T-helper 2 cell treated with Interferon-gamma antibody and Interleukin-4, amounts not matched to agents 5 μg/mL and 100 μg/mL, for 36 hours (primary cell): Measurements from ENCODE around the gene SF3A1.

ENCODE experiments used
- DNase-seq: peaks from one replicate; pipeline ENCODE4 v3.0.0; 2021; ENCODE audit warnings: low spot score
- H3K27ac Mint-ChIP-seq: one replicate; pipeline ENCODE4 v1.8.0; 2021; ENCODE audit warnings: mild to moderate bottlenecking, mixed read lengths
- H3K27me3 Mint-ChIP-seq: one replicate; pipeline ENCODE4 v1.8.0; 2021; ENCODE audit warnings: low read depth, mixed read lengths
- H3K36me3 Mint-ChIP-seq: one replicate; pipeline ENCODE4 v1.8.0; 2021; ENCODE audit warnings: low read depth, mixed read lengths
- H3K4me1 Mint-ChIP-seq: one replicate; pipeline ENCODE4 v1.8.0; 2021; ENCODE audit warnings: low read depth, mixed read lengths
- H3K4me3 Mint-ChIP-seq: one replicate; pipeline ENCODE4 v1.8.0; 2022; ENCODE audit warnings: mild to moderate bottlenecking, moderate library complexity, mixed read lengths
- H3K9me3 Mint-ChIP-seq: one replicate; pipeline ENCODE4 v1.8.0; 2021; ENCODE audit warnings: mixed read lengths

Gene SF3A1

GRCh38 chr22:30305906-30306626, 50.6 kb downstream of the SF3A1 start:
- Mint-ChIP-seq H3K4me3 (peak overlapping the region; percentile 86), H3K9me3 (no peaks in the 10 kb centered on the region), H3K4me1 (peaks cover 91% of the 10 kb centered on the region), H3K27ac (peak overlapping the region; percentile 91), H3K36me3 (peaks cover 43% of the 10 kb centered on the region), H3K27me3 (no peaks in the 10 kb centered on the region)
- peak; percentile 60 for DNase-seq

DNA sequence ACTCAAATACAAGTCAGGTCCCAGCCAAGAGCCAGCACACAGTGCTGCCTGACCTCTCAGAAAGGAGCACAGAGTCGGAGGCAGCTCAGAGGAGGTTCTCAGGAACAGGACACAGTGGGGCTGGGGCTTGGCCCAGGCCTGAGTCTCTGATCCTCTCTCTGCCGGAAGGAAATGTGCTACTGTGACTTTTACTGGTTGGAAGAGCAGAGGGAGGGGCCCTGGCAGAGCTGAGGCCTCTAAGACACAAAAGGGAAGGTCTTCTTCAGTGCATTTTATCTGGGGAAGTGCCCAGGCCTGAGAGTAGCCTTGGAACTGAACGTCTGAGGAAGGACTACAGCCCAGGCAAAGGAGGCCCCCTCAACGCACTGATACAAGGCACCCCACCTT, 51.2 kb downstream of the SF3A1 start:
- Mint-ChIP-seq H3K36me3 (peaks cover 44% of the 10 kb centered on the region), H3K9me3 (no peaks in the 10 kb centered on the region), H3K27ac (peak overlapping the region; percentile 91), H3K4me1 (peaks cover 90% of the 10 kb centered on the region), H3K27me3 (no peaks in the 10 kb centered on the region), H3K4me3 (peak overlapping the region; percentile 86)
- DNase-seq, result peak; percentile 64

DNA sequence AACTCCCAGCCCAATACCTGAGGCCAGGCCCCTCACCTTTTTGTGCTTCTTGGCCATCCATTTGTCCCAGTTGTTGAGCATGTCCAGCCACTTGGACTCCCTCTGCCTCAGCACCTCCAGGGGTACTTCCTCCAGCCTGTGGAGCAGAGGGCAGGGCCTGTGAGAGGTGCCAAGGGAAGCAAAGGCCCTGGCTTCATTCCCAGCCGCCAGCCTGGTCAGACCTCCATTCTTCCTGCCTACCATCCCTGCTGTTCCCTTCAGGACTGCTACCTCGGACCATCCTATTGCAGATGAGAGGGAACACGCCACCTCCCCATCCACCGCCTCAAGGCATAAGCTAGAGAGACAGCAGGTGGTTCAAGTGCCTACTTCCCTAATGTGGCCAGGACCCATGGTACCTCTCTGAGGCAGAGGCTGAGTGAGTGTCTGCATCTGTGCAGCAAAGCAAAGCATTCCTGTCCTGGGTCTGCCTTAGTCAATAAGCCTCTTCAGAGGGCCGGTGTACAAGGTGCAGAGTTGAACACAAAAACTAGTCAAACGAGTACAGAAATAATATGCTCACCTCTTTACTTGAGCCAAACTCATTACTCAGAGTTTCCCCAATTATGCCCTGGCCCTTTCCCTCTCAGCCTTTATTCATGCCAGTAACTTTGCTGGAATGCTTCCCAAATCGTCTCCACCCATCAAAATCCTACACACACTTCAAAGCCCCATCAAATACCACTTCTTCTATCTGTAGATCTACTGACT, 52.0 kb downstream of the SF3A1 start:
- H3K27ac Mint-ChIP-seq, result peak overlapping the region; percentile 91

DNA sequence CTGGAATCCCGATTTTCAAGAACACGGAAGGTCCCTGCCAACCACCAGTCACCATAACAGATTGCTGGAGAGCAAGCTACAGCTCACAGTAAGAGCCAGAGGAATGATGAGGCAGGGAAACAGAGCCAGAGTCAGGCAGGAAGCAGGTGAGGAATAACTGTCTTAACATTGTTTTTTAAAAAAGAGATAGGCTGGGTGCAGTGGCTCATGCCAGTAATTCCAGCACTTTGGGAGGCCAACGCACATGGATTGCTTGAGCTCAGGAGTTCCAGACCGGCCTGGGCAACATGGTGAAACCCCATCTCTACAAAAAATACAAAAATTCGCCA, 53.9 kb downstream of the SF3A1 start:
- Mint-ChIP-seq H3K27me3 (no peaks in the 10 kb centered on the region), H3K27ac (peak overlapping the region; percentile 75), H3K9me3 (no peaks in the 10 kb centered on the region), H3K36me3 (peaks cover 58% of the 10 kb centered on the region), H3K4me3 (peak overlapping the region; percentile 40), H3K4me1 (peaks cover 72% of the 10 kb centered on the region)
- DNase-seq, result no peak

More for the DNA sequence above, 52.0 kb downstream of the SF3A1 start:
- Mint-ChIP-seq H3K9me3 (no peaks in the 10 kb centered on the region), H3K4me1 (peaks cover 82% of the 10 kb centered on the region), H3K27me3 (no peaks in the 10 kb centered on the region), H3K4me3 (peak overlapping the region; percentile 86), H3K36me3 (peaks cover 49% of the 10 kb centered on the region)
- no peak for DNase-seq

GRCh38 chr22:30301995-30302809, 54.5 kb downstream of the SF3A1 start:
- peak overlapping the region; percentile 75 for H3K27ac Mint-ChIP-seq
- peak overlapping the region; percentile 40 for H3K4me3 Mint-ChIP-seq

DNA sequence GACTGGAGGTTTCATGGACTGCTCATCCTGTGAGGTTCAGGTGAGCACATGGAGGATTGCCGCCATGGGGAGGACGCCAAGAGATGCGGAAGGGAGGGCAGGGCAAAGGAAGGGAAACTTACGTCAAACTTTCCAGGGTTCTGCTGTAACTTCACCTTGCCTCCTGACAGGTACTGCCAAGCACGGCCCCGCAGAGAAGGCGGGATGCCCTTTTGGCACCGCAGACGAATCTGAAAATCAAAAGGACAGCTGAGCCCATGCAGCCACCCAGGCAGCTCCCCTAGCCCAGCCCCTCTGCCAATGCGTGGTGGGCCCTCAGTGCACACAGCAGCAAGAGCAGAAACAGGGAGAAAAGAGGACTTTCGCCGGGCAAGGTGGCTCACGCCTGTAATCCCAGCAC, 57.4 kb downstream of the SF3A1 start:
- peak overlapping the region; percentile 31 for H3K27ac Mint-ChIP-seq
- no peak for DNase-seq
- H3K4me1 Mint-ChIP-seq, result peaks cover 49% of the 10 kb centered on the region
- H3K4me3 Mint-ChIP-seq, result no peak overlapping the region
- peaks cover 65% of the 10 kb centered on the region for H3K36me3 Mint-ChIP-seq
- H3K27me3 Mint-ChIP-seq, result no peaks in the 10 kb centered on the region
- no peaks in the 10 kb centered on the region for H3K9me3 Mint-ChIP-seq

More at GRCh38 chr22:30301995-30302809, 54.5 kb downstream of the SF3A1 start:
- peaks cover 71% of the 10 kb centered on the region for H3K4me1 Mint-ChIP-seq
- peaks cover 56% of the 10 kb centered on the region for H3K36me3 Mint-ChIP-seq
- no peak for DNase-seq
- H3K9me3 Mint-ChIP-seq, result no peaks in the 10 kb centered on the region
- no peaks in the 10 kb centered on the region for H3K27me3 Mint-ChIP-seq

DNA sequence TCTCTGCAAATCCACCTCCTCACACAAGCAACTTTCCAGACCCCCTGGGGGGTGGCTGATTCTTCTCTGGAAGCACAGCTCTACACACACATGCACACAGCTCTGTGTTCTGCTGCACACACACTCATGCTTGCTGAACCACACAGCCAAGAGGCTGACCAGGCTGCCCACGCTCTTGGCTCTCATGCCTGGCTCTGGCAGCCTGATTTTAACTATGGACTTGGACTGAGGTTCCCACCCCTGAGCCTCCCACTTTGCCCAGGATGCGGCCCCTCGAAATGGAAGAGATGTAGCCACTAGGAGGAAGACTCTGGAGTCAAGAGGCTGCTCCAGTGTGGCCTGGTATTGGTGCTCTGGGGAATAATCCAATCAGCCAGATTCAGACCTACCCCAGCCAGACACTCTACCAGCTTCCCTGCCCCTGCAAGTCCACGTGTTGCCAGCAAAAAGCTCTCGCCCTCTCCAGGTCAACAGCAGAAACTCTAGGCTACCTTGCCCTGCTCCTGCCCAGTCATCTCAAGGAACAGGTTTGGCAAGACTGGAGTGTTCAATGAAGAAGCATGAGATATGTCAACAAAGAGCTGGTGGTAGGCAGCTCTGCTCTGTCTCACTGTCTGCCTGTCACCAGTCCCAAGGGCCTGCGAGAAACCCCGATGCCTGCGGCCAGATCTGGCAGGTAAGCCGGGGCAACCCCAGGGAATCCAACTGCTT, 58.5 kb downstream of the SF3A1 start:
- Mint-ChIP-seq H3K4me1 (peaks cover 37% of the 10 kb centered on the region), H3K27ac (peak overlapping the region; percentile 39), H3K27me3 (no peaks in the 10 kb centered on the region), H3K4me3 (no peak overlapping the region), H3K9me3 (no peaks in the 10 kb centered on the region), H3K36me3 (peaks cover 64% of the 10 kb centered on the region)
- no peak for DNase-seq

DNA sequence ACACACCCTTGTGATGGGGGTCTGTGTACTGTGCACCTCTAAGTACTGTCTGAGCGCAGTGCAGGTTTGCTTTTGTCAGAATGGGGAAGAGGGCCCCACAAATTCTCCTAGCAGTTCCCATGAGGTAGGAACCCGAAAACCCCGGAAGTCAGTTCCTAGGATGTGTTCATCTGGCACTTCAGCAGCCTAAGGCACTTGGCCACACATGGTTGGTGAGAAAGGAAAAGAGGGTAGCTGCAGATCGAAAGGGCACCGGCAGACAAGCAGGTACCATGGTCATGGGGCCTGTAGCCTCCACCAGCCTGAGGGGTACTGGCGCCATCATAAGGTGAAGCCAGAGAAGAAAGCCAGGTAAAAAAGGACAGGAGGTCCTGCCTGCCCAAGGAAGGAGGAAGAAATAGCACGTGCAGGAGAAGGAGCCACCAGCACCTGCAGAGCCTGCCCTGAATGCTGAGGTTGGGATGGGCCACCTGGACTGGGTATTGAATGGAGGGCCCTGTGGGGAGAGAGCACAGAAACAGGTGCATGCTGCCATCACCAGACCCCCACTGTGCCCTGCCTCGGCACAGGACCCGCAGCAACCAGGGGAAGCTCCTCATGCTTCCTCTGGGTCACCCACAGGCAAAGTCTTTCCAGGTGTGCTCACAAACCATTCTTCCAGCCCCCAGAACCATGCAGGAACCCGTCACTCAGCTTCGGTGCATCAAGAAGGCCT, 59.3 kb downstream of the SF3A1 start:
- no peaks in the 10 kb centered on the region for H3K9me3 Mint-ChIP-seq
- peaks cover 63% of the 10 kb centered on the region for H3K36me3 Mint-ChIP-seq
- no peak overlapping the region for H3K4me3 Mint-ChIP-seq
- H3K27me3 Mint-ChIP-seq, result no peaks in the 10 kb centered on the region
- DNase-seq, result no peak
- peaks cover 30% of the 10 kb centered on the region for H3K4me1 Mint-ChIP-seq
- H3K27ac Mint-ChIP-seq, result peak overlapping the region; percentile 58

GRCh38 chr22:30296833-30297232, 59.9 kb downstream of the SF3A1 start:
- no peaks in the 10 kb centered on the region for H3K9me3 Mint-ChIP-seq
- H3K4me3 Mint-ChIP-seq, result no peak overlapping the region
- peaks cover 63% of the 10 kb centered on the region for H3K36me3 Mint-ChIP-seq
- peak overlapping the region; percentile 58 for H3K27ac Mint-ChIP-seq
- no peak for DNase-seq
- peaks cover 25% of the 10 kb centered on the region for H3K4me1 Mint-ChIP-seq
- H3K27me3 Mint-ChIP-seq, result no peaks in the 10 kb centered on the region

GRCh38 chr22:30296324-30296723, 60.4 kb downstream of the SF3A1 start:
- no peaks in the 10 kb centered on the region for H3K27me3 Mint-ChIP-seq
- H3K27ac Mint-ChIP-seq, result peak overlapping the region; percentile 58
- peaks cover 24% of the 10 kb centered on the region for H3K4me1 Mint-ChIP-seq
- no peak for DNase-seq
- H3K4me3 Mint-ChIP-seq, result no peak overlapping the region
- H3K9me3 Mint-ChIP-seq, result no peaks in the 10 kb centered on the region
- peaks cover 62% of the 10 kb centered on the region for H3K36me3 Mint-ChIP-seq

- H3K4me3 Mint-ChIP-seq, result no peak overlapping the region
- H3K9me3 Mint-ChIP-seq, result no peaks in the 10 kb centered on the region
- DNase-seq, result no peak
- H3K27ac Mint-ChIP-seq, result no peak overlapping the region
- no peaks in the 10 kb centered on the region for H3K27me3 Mint-ChIP-seq
- peaks cover 56% of the 10 kb centered on the region for H3K36me3 Mint-ChIP-seq
- H3K4me1 Mint-ChIP-seq, result peaks cover 24% of the 10 kb centered on the region
Observed at GRCh38 chr22:30295576-30295975, 61.1 kb downstream of the SF3A1 start.

DNA sequence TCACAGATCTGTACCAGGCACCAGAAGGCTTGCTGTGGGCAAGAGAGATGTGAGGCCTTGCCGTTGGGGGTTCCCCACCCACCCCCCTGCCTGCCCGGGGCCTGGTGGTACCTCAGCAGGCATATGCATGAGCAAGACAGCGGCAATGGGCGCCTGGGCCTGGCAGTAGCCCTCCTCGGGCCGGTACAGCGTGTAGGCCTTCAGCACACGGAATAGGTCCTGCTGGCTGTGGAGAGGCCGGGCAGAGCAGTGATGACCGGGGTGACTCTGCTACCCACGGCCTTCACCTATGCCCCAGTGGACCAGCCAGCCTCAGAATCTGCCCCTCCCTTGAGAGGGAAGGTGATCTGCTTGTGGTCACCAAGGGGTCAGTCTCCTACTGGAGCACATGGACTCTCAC, 61.9 kb downstream of the SF3A1 start:
- H3K4me1 Mint-ChIP-seq, result peaks cover 32% of the 10 kb centered on the region
- H3K4me3 Mint-ChIP-seq, result no peak overlapping the region
- DNase-seq, result no peak
- H3K9me3 Mint-ChIP-seq, result no peaks in the 10 kb centered on the region
- peaks cover 49% of the 10 kb centered on the region for H3K36me3 Mint-ChIP-seq
- no peaks in the 10 kb centered on the region for H3K27me3 Mint-ChIP-seq
- H3K27ac Mint-ChIP-seq, result no peak overlapping the region

DNA sequence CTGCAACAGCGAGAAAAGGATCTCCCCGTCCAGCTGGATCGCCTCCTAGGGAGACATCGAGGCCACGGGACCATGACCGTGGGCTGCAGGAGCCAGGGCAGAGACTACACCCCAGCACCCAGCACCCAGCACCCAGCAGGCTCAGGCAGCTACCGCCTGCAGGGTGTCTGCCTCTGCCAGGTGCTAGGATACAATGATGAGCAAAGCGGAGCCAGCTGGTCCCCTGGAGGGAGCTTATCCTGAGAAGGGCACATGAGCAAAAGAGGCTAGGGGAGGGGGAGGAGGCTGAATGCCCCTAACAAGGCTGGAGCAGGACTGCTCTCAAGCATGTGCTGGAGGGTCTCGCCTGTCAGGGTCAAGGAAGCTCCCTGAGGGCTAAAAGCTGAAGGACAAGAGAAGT, 62.6 kb downstream of the SF3A1 start:
- peaks cover 33% of the 10 kb centered on the region for H3K4me1 Mint-ChIP-seq
- H3K4me3 Mint-ChIP-seq, result no peak overlapping the region
- peaks cover 42% of the 10 kb centered on the region for H3K36me3 Mint-ChIP-seq
- no peaks in the 10 kb centered on the region for H3K27me3 Mint-ChIP-seq
- H3K9me3 Mint-ChIP-seq, result no peaks in the 10 kb centered on the region
- no peak for DNase-seq
- peak overlapping the region; percentile 70 for H3K27ac Mint-ChIP-seq
